NCI-H2227 (cell line): ENCODE data around the gene TEKTIP1.
"Not testable (repeated sequence)": the region's sequence is repeated elsewhere in the genome, so short reads cannot be mapped to it uniquely, and the experiment has no call there.

ENCODE experiments used
- DNase-seq: peaks from one replicate; lab custom pipeline; 2025; ENCODE audit not compliant: unreplicated experiment; lab: John Stamatoyannopoulos, UW

The TEKTIP1 gene

DNA sequence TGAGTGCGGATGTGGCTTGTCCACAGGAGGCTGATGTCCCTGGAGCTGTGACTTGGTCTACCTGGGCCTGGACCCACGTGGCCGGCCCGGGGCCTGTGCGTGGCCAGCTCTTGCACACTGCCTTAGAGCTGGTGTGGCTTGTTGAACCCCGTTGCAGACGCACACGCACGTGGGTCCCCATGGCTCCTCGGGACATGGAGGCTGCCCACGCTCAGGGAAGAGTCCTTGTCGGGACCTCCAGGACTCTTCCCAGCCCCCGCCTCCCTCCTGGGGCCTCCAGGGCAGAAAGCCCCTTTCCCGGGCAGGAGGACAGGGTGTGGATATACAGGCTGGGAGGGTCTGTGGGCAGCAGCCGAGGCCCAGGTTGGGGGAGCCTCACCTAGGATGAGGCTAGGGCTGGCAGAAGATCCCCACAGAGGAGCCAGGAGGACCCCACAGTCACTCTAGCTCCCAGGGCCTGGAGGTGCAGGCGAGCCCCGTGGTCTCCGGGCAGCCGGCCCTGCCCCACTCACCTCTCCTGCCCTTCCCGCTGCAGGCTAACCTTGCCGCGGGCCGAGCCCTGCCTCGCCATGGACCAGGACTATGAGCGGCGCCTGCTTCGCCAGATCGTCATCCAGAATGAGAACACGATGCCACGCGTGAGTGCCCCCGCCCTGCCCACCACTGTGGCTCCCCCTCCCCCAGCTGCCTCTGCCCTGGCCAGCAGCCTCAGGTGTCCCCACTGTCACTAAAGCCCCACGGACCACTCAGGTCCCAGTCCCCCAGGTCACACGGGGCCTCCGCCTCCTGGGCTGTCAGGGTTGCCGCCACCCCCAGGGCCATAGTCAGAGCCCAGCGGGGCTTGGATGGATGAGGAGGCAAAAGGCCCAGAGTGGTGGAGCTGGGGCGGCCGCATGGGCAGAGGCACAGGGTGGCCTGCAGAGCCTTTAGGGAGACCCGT, 16.3 kb upstream of the TEKTIP1 start:
- DNase-seq = no peak

- no peak for DNase-seq
Observed at GRCh38 chr19:3523361-3524077, 15.5 kb upstream of the TEKTIP1 start.

- DNase-seq = no peak
Observed at GRCh38 chr19:3524078-3524842, 14.7 kb upstream of the TEKTIP1 start.

DNA sequence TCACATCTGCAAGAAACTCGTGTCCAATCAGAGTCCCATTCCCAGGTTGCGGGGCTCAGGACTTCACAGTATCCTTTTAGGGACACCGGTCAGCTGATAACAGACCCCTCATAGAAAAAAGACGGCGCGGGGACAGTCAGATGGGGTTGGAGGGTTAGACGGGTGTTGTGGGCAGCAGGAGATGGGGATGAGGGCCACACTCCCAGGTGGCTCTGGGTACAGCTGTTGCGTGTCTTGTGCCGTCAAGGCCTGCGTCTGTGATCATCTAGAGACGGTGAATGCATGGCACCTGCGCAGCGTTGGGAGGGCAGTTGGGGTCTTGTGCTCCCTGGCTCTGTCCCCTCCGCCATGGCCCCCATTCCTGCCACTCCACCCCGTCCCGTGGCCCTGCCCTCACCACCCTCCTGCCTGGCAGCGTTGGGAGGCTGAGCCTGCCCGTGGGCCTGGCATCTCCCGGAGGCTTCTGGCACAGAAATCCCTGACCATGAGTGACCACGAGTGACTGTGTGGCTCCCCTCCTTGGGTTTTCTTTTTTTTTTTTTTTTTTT, 14.0 kb upstream of the TEKTIP1 start:
- no peak for DNase-seq

DNA sequence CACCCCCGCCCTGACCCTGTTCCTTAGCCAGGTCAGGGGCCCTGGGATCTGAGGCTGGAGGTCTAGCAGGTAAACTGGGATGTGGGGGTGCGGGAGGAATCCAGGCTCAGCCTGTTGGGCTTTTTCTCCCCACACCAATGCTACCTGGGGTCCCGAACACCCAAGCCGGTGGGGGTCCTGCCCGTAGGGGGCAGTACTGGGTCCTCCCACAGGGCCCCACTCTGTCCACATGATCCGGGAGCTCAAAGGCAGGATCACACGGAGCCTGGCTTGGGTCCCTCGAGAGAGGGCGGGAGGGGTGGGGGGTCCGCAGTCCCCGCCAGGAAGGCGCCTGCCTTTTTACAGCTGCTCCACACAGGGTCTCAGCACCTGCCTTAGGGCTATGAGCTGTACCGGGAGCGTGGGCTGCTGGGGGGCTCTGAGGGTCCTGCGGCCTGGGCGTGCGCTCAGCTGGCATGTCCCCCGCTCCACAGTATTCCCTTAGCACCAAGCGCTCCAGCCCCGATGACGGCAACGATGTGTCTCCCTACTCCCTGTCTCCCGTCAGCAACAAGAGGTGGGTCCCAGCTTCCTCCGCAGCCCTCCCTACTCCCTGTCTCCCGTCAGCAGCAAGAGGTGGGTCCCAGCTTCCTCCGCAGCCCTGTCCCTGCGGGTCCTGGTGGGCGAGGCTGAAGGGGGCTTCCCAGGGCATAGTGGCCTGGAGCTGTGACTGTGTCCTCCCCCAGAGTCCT, 12.3 kb upstream of the TEKTIP1 start:
- no peak for DNase-seq

- DNase-seq = no peak
Observed at GRCh38 chr19:3527238-3527910, 11.6 kb upstream of the TEKTIP1 start.

- DNase-seq = no peak
Observed at GRCh38 chr19:3528080-3528479, 10.9 kb upstream of the TEKTIP1 start.

DNA sequence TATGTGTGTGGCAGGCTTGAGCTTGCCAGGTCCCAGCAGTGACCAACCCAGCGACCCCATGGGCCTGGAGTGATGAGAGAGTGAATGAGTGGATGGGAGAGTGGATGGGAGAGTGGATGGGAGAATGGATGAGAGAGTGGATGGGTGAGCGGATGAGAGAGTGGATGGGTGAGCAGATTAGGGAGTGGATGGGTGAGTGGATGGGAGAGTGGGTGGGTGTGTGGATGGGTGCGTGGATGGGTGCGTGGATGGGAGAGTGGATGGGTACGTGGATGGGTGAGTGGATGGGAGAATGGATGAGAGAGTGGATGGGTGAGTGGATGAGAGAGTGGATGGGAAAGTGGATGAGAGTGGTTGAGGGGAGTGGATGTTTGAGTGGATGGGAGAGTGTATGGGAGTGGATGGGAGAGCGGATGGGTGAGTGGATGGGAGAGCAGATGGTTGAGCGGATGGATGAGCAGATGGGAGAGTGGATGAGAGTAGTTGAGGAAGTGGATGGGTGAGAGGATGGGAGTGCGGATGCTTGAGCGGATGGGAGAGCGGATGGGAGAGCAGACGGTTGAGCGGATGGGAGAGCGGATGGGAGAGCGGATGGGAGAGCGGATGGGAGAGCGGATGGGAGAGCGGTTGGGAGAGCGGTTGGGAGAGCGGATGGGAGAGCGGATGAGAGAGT, 10.3 kb upstream of the TEKTIP1 start:
- DNase-seq = no peak

DNA sequence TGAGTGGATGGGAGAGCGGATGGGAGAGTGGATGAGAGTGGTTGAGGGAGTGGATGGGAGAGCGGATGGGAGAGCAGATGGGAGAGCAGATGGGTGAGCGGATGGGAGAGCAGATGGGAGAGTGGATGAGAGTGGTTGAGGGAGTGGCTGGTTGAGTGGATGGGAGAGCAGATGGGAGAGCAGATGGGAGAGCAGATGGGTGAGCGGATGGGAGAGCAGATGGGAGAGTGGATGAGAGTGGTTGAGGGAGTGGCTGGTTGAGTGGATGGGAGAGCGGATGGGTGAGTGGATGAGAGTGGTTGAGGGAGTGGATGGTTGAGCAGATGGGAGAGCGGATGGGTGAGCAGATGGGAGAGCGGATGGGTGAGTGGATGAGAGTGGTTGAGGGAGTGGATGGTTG, 9.7 kb upstream of the TEKTIP1 start:
- not testable (repeated sequence) for DNase-seq

DNA sequence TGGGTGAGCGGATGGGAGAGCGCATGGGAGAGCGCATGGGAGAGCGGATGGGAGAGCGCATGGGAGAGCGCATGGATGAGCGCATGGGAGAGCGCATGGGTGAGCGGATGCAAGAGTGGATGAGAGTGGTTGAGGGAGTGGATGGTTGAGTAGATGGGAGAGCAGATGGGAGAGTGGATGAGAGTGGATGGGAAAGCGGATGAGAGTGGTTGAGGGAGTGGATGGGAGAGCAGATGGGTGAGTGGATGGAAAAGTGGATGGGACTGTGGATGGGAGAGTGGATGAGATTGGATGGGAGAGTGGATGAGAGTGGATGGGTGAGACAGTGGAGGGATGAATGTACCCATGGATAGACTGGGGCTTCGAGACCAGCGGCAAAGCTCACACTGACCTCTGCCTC, 8.6 kb upstream of the TEKTIP1 start:
- no peak for DNase-seq

GRCh38 chr19:3531716-3532115, 7.3 kb upstream of the TEKTIP1 start:
- no peak for DNase-seq

DNA sequence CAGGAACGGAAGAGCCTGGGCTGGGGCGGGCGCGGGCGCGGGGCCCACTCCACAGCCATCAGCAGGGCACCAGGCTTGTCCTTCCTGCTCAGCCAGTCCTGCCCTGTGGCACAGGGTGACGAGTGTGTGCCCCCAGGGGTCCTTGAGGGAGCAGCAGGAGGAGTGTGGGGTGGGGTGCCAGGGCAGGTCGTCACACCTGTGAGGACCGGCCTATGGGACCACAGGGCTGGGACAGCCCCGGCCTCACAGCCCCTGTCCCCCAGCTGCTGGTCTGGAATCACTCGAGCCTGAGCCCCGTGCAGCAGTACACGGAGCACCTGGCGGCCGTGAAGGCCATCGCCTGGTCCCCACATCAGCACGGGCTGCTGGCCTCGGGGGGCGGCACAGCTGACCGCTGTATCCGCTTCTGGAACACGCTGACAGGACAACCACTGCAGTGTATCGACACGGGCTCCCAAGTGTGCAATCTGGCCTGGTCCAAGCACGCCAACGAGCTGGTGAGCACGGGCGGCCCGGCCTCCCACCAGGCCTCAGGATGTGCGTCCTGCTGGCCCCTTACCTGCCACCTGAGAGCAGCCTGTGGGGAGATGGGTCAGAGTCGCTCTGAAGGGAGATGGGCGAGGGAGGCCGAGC, 6.7 kb upstream of the TEKTIP1 start:
- DNase-seq = no peak

DNA sequence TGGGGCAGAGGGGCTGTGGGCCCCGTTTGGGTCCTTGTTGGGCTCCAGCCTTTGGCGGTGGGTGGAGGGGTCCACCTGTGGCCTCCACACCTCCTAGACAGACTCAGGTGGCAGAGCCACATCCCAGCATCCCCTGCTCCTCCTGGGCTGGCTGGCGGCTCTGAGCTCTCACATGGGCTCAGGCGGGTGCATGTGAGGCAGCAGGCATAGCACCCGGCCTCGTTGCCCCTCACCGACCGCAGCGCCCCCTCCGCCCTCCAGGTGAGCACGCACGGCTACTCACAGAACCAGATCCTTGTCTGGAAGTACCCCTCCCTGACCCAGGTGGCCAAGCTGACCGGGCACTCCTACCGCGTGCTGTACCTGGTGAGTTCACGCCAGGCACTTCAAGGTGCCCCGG, 5.9 kb upstream of the TEKTIP1 start:
- no peak for DNase-seq

GRCh38 chr19:3533563-3534216, 5.3 kb upstream of the TEKTIP1 start:
- DNase-seq = no peak

- no peak for DNase-seq
Observed at GRCh38 chr19:3534375-3535234, 4.4 kb upstream of the TEKTIP1 start.

- DNase-seq = no peak
Observed at GRCh38 chr19:3535235-3535535, 3.8 kb upstream of the TEKTIP1 start.

DNA sequence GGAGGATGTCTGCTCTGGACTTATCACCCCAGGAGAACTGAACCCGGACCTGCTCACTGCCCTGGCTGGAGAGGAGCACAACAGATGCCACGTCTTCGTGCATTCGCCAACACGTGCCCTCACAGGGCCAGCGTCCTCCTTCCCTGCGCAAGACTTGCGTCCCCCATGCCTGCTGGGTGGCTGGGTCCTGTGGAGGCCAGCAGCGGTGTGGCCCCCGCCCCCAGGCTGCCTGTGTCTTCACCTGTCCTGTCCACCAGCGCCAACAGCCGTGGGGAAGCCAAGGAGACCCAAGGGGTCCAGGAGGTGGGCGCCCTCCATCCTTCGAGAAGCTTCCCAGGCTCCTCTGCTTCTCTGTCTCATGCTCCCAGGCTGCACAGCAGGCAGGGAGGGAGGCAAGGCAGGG, 3.4 kb upstream of the TEKTIP1 start:
- no peak for DNase-seq

DNA sequence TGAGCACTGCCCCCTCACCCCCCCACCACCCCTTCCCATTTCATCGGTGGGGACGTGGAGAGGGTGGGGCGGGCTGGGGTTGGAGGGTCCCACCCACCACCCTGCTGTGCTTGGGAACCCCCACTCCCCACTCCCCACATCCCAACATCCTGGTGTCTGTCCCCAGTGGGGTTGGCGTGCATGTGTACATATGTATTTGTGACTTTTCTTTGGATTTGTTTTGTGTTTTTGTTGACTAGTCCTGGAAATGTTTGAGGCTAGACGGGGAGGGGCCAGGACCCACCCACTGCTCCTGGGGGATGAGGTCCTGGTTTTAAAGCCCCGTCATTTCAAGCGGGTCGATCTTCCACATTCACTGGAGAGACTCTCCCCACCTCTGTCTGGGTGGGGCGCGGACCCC, 3.0 kb upstream of the TEKTIP1 start:
- DNase-seq = no peak
